H1 (cell line): ENCODE results near the gene THYN1. TPM values are rescaled to one million over a fixed set of nuclear protein-coding genes. Genes with fewer than 3 reads are reported as not detected.

Experiments used
- EP300 ChIP-seq, 2 experiments: IDR thresholded peaks; 1 replicate in 1 of 2; 2 replicates in 1 of 2; pipeline ENCODE4 v1.6.1; 2011 to 2012; ENCODE audit warnings: low read depth in 2 of 2, low read length in 2 of 2, mild to moderate bottlenecking in 2 of 2, borderline replicate concordance in 1 of 2, inconsistent platforms in 1 of 2, moderate library complexity in 1 of 2
- GTF2F1 ChIP-seq: IDR thresholded peaks from 2 replicates; pipeline ENCODE4 v1.6.1; 2012; ENCODE audit warnings: low read depth, low read length, improper control_type of control experiment, borderline replicate concordance
- KDM4A ChIP-seq: IDR thresholded peaks from one replicate; pipeline ENCODE4 v1.7.1; 2012; ENCODE audit warnings: low read depth, mild to moderate bottlenecking, moderate library complexity, low read length, inconsistent platforms; ENCODE audit not compliant: severe bottlenecking
- RBBP5 ChIP-seq: IDR thresholded peaks from 2 replicates; pipeline ENCODE4 v1.7.1; 2012; ENCODE audit warnings: low read depth, mild to moderate bottlenecking, inconsistent platforms, low read length, moderate library complexity, borderline replicate concordance
- RFX5 ChIP-seq: IDR thresholded peaks from 2 replicates; pipeline ENCODE4 v1.6.1; 2011; ENCODE audit warnings: low read depth, low read length, improper control_type of control experiment, borderline replicate concordance
- polyA plus RNA-seq, 7 experiments: library from polyadenylated mRNA; depleted of rRNA in 3 of 7; stranded (reverse) in 5 of 7; unstranded in 2 of 7; fragments of >200 nt in 5 of 7; fragments of 200-250 nt in 2 of 7; gene quantifications; 1 replicate in 5 of 7; 2 replicates in 1 of 7; 4 replicates in 1 of 7; pipeline versions ENCODE4 v1.2.1 to v1.2.3, GENCODE V29; 2011 to 2013; ENCODE audit warnings: missing spikeins in 2 of 7, mixed read lengths in 2 of 7
- total RNA-seq: library from RNA; stranded (reverse); fragmentation: NEBNext Ultra II Directional; extraction: Animal tissue kit (Norgen Biotek cat#: 25700); gene quantifications from 2 replicates; pipeline ENCODE4 v1.2.1, GENCODE V29; 2021

THYN1 gene
- total and polyA plus RNA-seq, 2 of the 8 experiments (the other 6 are each of a cell fraction or from before 2014, with no cell fraction given), result 77.3 to 95.1 TPM

- no peak for TF ChIP-seq RFX5
- no peak for TF ChIP-seq KDM4A
- no peak for TF ChIP-seq RBBP5
- TF ChIP-seq GTF2F1, result no peak
- TF ChIP-seq EP300 (IDR thresholded peaks at IDR 0.05; ENCODE audit: borderline replicate concordance in 1 of 2, low read depth in 2 of 2, low read length in 2 of 2), result no peak
- TF ChIP-seq, all 59 proteins: peak for 0
These were observed 47.4 kb downstream of the THYN1 start (continued) for GRCh38 chr11:134205729-134206128.
